Fibroblast of mammary gland (primary cell): Measurements from ENCODE around the gene FAM156B.
"Not testable (repeated sequence)": the region's sequence is repeated elsewhere in the genome, so short reads cannot be mapped to it uniquely, and the experiment has no call there.

ENCODE experiments used
- DNase-seq: peaks from one replicate; pipeline ENCODE4 v3.0.0-alpha.2; 2010; ENCODE audit warnings: low read depth
- H3K4me3 ChIP-seq: 2 replicates; pipeline ENCODE4 v1.5.1; 2011; ENCODE audit warnings: low read depth, mild to moderate bottlenecking, low read length, moderate library complexity; ENCODE audit not compliant: control insufficient read depth
- CTCF ChIP-seq: conservative IDR thresholded peaks from 2 replicates; pipeline ENCODE4 v1.5.1; 2011; ENCODE audit warnings: low read depth, low read length, inconsistent platforms; ENCODE audit not compliant: control insufficient read depth, insufficient read depth

The FAM156B gene

GRCh38 chrX:52933213-52933612 is 36.1 kb downstream of the FAM156B start:
- DNase-seq = no peak
- no peak for TF ChIP-seq CTCF
- no peak overlapping the region for H3K4me3 ChIP-seq

- peak overlapping the region; percentile 88 for H3K4me3 ChIP-seq
- TF ChIP-seq CTCF = no peak
- no peak for DNase-seq
Measured at GRCh38 chrX:52933976-52934703, 37.0 kb downstream of the FAM156B start.

- H3K4me3 ChIP-seq = peak overlapping the region; percentile 88
- peak; percentile 94 for DNase-seq
- peak; percentile 84 for TF ChIP-seq CTCF
Measured at GRCh38 chrX:52934704-52935469, 37.8 kb downstream of the FAM156B start.

- not testable (repeated sequence) for DNase-seq
- H3K4me3 ChIP-seq = peak overlapping the region; percentile 88
Measured at GRCh38 chrX:52935470-52935784, 38.3 kb downstream of the FAM156B start.

- H3K4me3 ChIP-seq, DNase-seq: not testable (repeated sequence)
Measured at GRCh38 chrX:52940704-52941103, 43.6 kb downstream of the FAM156B start.

GRCh38 chrX:52941728-52942127 is 44.6 kb downstream of the FAM156B start:
- H3K4me3 ChIP-seq, DNase-seq: not testable (repeated sequence)

GRCh38 chrX:52945838-52946494 is 48.8 kb downstream of the FAM156B start:
- H3K4me3 ChIP-seq, DNase-seq: not testable (repeated sequence)

GRCh38 chrX:52947501-52947900 is 50.4 kb downstream of the FAM156B start:
- not testable (repeated sequence) for DNase-seq, H3K4me3 ChIP-seq

GRCh38 chrX:52948265-52948664 is 51.1 kb downstream of the FAM156B start:
- DNase-seq, H3K4me3 ChIP-seq: not testable (repeated sequence)

GRCh38 chrX:52949325-52949724 is 52.2 kb downstream of the FAM156B start:
- not testable (repeated sequence) for DNase-seq, H3K4me3 ChIP-seq

GRCh38 chrX:52949884-52950283 is 52.8 kb downstream of the FAM156B start:
- not testable (repeated sequence) for H3K4me3 ChIP-seq, DNase-seq
